Uterus (tissue), 4 donors: ENCODE results near the gene GABRB1. TPM values are rescaled to one million over a fixed set of nuclear protein-coding genes. Genes with fewer than 3 reads are reported as not detected.

Source experiments
- DNase-seq, 2 donors: peaks; one replicate each; pipeline ENCODE4 v3.0.0-alpha.2; 2019 to 2020
- H3K27ac ChIP-seq, 2 donors: fragments of 200-600 bp; sonication (generic); 1 replicate in 1 of 2; 2 replicates in 1 of 2; pipeline ENCODE4 v1.5.1; 2016 to 2018
- H3K27me3 ChIP-seq, 2 donors: fragments of 200-600 bp; sonication (generic); one replicate each; pipeline ENCODE4 v1.5.1; 2018 to 2019; ENCODE audit warnings: control low read depth in 1 of 2
- H3K36me3 ChIP-seq, 2 donors: fragments of 200-600 bp; sonication (generic); one replicate each; pipeline ENCODE4 v1.5.1; 2019; ENCODE audit warnings: control low read depth in 1 of 2
- H3K4me1 ChIP-seq, 2 donors: fragments of 200-600 bp; sonication (generic); one replicate each; pipeline ENCODE4 v1.5.1; 2018 to 2019; ENCODE audit warnings: control low read depth in 1 of 2
- H3K4me3 ChIP-seq, 2 donors: fragments of 200-600 bp; sonication (generic); 1 replicate in 1 of 2; 2 replicates in 1 of 2; pipeline ENCODE4 v1.5.1; 2018 to 2019; ENCODE audit warnings: mild to moderate bottlenecking in 1 of 2
- H3K9me3 ChIP-seq, 2 donors: fragments of 200-600 bp; sonication (generic); one replicate each; pipeline ENCODE4 v1.5.1; 2019; ENCODE audit warnings: control low read depth in 1 of 2
- POLR2A ChIP-seq, 2 donors: fragments of 450-650 bp; IDR thresholded peaks; one replicate each; pipeline ENCODE4 v1.6.1; 2016; ENCODE audit warnings: antibody characterized with exemption in 2 of 2, mild to moderate bottlenecking in 1 of 2, moderate library complexity in 1 of 2
- intact Hi-C: fragments of 100-400 bp; cut with DNase I; formaldehyde crosslinking; loops from one replicate; pipeline ENCODE4 v1.15.1; 2023; ENCODE audit warnings: low total_unique reads
- total RNA-seq, 4 donors: library from RNA; depleted of rRNA in 3 of 4; stranded (reverse); fragments of >200 nt in 3 of 4; gene quantifications; one replicate each; pipeline versions ENCODE4 v1.1.0 to v1.2.4, GENCODE V29; 2014 to 2023
- TF ChIP-seq, protein P1 (sequence below), 4 experiments: fragments of 200-600 bp in 2 of 4; fragments of 450-650 bp in 2 of 4; sonication (generic) in 2 of 4; IDR thresholded peaks; one replicate each; pipeline ENCODE4 v1.5.1; 2016 to 2019; ENCODE audit warnings: antibody characterized with exemption in 4 of 4, mild to moderate bottlenecking in 2 of 4, moderate library complexity in 1 of 4
- donor health status: DM: yes; HTN: yes; CAD: no.

Gene GABRB1
- total RNA-seq, 4 donors from 2014 or later, result 1.2 to 1.5 TPM; not detected in 2

DNA sequence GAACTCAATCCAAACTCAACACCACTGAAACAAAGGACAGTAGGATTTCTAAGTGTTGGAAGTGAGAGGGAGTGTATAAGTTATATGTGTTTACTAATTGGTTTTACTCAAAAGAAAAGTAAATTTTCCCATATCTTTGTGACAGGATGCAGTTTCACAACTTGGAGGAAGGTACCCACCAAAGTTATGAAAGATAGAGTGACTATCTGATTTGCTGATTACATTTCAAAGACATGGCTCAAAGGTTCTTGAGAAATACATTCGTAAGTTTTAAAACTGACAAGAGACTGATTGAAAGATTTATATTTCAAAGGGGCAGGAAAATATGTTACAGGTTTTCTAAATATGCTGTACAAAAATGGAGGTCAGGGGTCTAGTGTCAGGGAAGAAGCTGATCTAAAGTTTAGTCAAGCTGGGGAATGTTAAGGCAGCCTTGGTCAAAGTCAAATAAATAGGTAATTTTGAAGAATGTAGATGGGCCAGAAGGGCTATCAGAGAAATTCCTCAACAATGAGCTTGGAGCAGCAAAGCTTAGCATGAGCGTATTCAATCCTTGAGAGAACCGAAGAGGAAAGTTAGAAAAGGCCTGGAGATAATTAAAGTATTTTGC, 441.9 kb downstream of the GABRB1 start:
- Histone ChIP-seq H3K27ac (no peak overlapping the region), H3K4me3 (no peak overlapping the region), H3K27me3 (no peaks in the 10 kb centered on the region), H3K4me1 (no peaks in the 10 kb centered on the region), H3K36me3 (no peaks in the 10 kb centered on the region), H3K9me3 (no peaks in the 10 kb centered on the region)
- TF ChIP-seq, protein P1, sequence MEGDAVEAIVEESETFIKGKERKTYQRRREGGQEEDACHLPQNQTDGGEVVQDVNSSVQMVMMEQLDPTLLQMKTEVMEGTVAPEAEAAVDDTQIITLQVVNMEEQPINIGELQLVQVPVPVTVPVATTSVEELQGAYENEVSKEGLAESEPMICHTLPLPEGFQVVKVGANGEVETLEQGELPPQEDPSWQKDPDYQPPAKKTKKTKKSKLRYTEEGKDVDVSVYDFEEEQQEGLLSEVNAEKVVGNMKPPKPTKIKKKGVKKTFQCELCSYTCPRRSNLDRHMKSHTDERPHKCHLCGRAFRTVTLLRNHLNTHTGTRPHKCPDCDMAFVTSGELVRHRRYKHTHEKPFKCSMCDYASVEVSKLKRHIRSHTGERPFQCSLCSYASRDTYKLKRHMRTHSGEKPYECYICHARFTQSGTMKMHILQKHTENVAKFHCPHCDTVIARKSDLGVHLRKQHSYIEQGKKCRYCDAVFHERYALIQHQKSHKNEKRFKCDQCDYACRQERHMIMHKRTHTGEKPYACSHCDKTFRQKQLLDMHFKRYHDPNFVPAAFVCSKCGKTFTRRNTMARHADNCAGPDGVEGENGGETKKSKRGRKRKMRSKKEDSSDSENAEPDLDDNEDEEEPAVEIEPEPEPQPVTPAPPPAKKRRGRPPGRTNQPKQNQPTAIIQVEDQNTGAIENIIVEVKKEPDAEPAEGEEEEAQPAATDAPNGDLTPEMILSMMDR (IDR thresholded peaks at IDR 0.05), result no peak
- intact Hi-C loops, result no loop called here
- no peak for DNase-seq

DNA sequence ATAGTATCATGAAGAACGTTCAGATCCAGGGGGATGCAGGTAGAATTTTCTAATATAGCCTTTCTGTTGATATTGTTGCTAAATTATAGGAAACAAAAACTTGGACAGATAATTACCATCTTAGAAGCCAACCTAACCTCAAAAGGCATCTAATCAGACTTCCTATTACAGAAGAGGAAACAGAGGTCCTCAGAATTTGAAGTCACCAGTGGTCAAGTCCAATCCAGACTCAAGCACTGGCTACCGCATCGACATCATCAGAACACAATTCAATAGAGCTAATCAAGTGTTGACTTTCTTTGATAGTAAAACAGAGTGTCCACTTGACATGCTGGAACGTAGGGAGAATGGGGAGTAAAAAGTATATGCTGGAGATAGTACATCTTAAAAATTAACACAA, 443.4 kb downstream of the GABRB1 start:
- no peak for DNase-seq
- Histone ChIP-seq H3K36me3 (no peaks in the 10 kb centered on the region), H3K9me3 (no peaks in the 10 kb centered on the region), H3K4me1 (no peaks in the 10 kb centered on the region), H3K27ac (no peak overlapping the region), H3K4me3 (no peak overlapping the region), H3K27me3 (no peaks in the 10 kb centered on the region)
- intact Hi-C loops, result no loop called here
- TF ChIP-seq POLR2A (IDR thresholded peaks at IDR 0.05), result no peak
- TF ChIP-seq, protein P1 (IDR thresholded peaks at IDR 0.05), result no peak

DNA sequence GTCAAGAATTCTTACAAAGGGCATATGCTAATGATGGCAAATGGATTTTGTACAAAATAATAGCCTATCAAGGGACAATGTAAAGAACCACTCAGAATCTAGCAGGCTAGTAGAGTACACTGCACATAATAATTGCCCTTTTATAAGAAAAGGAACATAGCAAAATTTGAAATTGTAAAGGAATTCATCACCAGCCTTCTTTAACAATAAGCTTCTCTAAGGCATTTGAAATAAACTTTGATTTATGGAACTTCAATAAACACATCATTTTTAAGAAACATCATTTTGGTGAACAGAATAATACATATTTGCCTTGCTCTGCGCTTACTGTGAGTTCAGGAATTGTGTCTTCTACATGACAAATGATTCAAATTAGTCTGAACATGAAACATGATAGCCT, 444.0 kb downstream of the GABRB1 start:
- DNase-seq, result no peak

More for the DNA sequence above, 444.0 kb downstream of the GABRB1 start:
- TF ChIP-seq, protein P1 (IDR thresholded peaks at IDR 0.05), result no peak
- no peak for TF ChIP-seq POLR2A (IDR thresholded peaks at IDR 0.05)
- H3K9me3 ChIP-seq, result no peaks in the 10 kb centered on the region
- H3K4me3 ChIP-seq, result no peak overlapping the region
- intact Hi-C loops, result no loop called here
- H3K27ac ChIP-seq, result no peak overlapping the region
- H3K36me3 ChIP-seq, result no peaks in the 10 kb centered on the region
- no peaks in the 10 kb centered on the region for H3K4me1 ChIP-seq
- no peaks in the 10 kb centered on the region for H3K27me3 ChIP-seq

Other genes with a start within 250 kb of the GABRB1 start
- not detected for gene COX7B2, start 122.3 kb upstream of the GABRB1 start, total RNA-seq
- gene GABRA4, start 38.0 kb upstream of the GABRB1 start, total RNA-seq, result under 1 TPM in 1 of 4 donors, not detected in 3; 0.35 TPM